IMR-90 (cell line): ENCODE data around the gene SH3RF3. TPM values are rescaled to one million over a fixed set of nuclear protein-coding genes. Genes with fewer than 3 reads are reported as not detected.

Experiments used
- ATAC-seq: fragments of 200-7000 bp; cut with Tn5 transposase; 2 replicates; pipeline ENCODE4 v1.9.1; 2020; ENCODE audit warnings: low read depth, mild to moderate bottlenecking, moderate library complexity
- BruUV-seq: library from RNA; stranded (reverse); fragments of 400-500 nt; replicated peaks from 2 replicates; lab custom pipeline; 2021; lab: Mats Ljungman, UMichigan
- CTCF ChIA-PET: fragments of 300-600 bp; formaldehyde crosslinking; extraction: SDS; loops from one replicate; lab custom pipeline; 2021; ENCODE audit warnings: antibody characterized with exemption; lab: Yijun Ruan, JAX
- POLR2A ChIA-PET: fragments of 300-600 bp; sonication (Branson Sonifier 250); formaldehyde crosslinking; loops from one replicate; lab custom pipeline; 2022; ENCODE audit warnings: antibody characterized with exemption; ENCODE audit not compliant: unreplicated experiment; lab: Charles Lee
- DNase-seq: peaks from one replicate; pipeline ENCODE4 v3.0.0; 2013
- H2AFZ ChIP-seq: replicated peaks from 2 replicates; pipeline ENCODE3; 2013; ENCODE audit warnings: low read length, mild to moderate bottlenecking; ENCODE audit not compliant: poor library complexity
- H2AK5ac ChIP-seq: 2 replicates; pipeline ENCODE4 v1.6.1; 2013; ENCODE audit warnings: low read depth, low read length, inconsistent platforms
- H2AK9ac ChIP-seq: replicated peaks from 2 replicates; pipeline ENCODE3; 2013; ENCODE audit warnings: mild to moderate bottlenecking, low read depth, low read length, moderate library complexity; ENCODE audit not compliant: poor library complexity
- H2BK120ac ChIP-seq: 2 replicates; pipeline ENCODE4 v1.6.1; 2013; ENCODE audit warnings: low read depth, low read length, inconsistent platforms
- H2BK15ac ChIP-seq: 3 replicates; pipeline ENCODE4 v1.6.1; 2013; ENCODE audit warnings: low read depth, low read length, inconsistent platforms
- H2BK20ac ChIP-seq: 2 replicates; pipeline ENCODE4 v1.6.1; 2013; ENCODE audit warnings: low read depth, mild to moderate bottlenecking, inconsistent platforms, low read length, moderate library complexity
- H2BK5ac ChIP-seq: 2 replicates; pipeline ENCODE4 v1.6.1; 2013; ENCODE audit warnings: mild to moderate bottlenecking, low read depth, low read length, inconsistent platforms; ENCODE audit not compliant: poor library complexity, severe bottlenecking
- H3K14ac ChIP-seq: replicated peaks from 2 replicates; pipeline ENCODE4 v1.6.1; 2013; ENCODE audit warnings: low read depth, low read length, inconsistent platforms
- H3K18ac ChIP-seq: 2 replicates; pipeline ENCODE4 v1.6.1; 2013; ENCODE audit warnings: low read depth, low read length, control low read depth
- H3K23ac ChIP-seq: 2 replicates; pipeline ENCODE4 v1.6.1; 2013; ENCODE audit warnings: low read depth, low read length, inconsistent platforms
- H3K27ac ChIP-seq: 2 replicates; pipeline ENCODE4 v1.5.1; 2013; ENCODE audit warnings: mild to moderate bottlenecking, control low read depth, low read length; ENCODE audit not compliant: insufficient read depth
- H3K27me3 ChIP-seq: 2 replicates; pipeline ENCODE4 v1.6.1; 2013; ENCODE audit warnings: low read length; ENCODE audit not compliant: control insufficient read depth, insufficient read depth
- H3K36me3 ChIP-seq: 2 replicates; pipeline ENCODE4 v1.6.1; 2013; ENCODE audit warnings: low read length, mixed read lengths; ENCODE audit not compliant: control insufficient read depth, insufficient read depth
- H3K4ac ChIP-seq: 2 replicates; pipeline ENCODE4 v1.6.1; 2013; ENCODE audit warnings: low read depth, low read length, inconsistent platforms
- H3K4me1 ChIP-seq: 2 replicates; pipeline ENCODE4 v1.6.1; 2013; ENCODE audit warnings: low read length, mixed read lengths; ENCODE audit not compliant: control insufficient read depth, insufficient read depth
- H3K4me2 ChIP-seq: 2 replicates; pipeline ENCODE4 v1.6.1; 2013; ENCODE audit warnings: low read depth, mild to moderate bottlenecking, control low read depth, low read length, moderate library complexity
- H3K4me3 ChIP-seq: 2 replicates; pipeline ENCODE4 v1.5.1; 2013; ENCODE audit warnings: low read depth, mild to moderate bottlenecking, control low read depth, low read length, moderate library complexity; ENCODE audit not compliant: insufficient read depth
- H3K56ac ChIP-seq: 2 replicates; pipeline ENCODE4 v1.6.1; 2013; ENCODE audit warnings: low read length, inconsistent platforms; ENCODE audit not compliant: insufficient read depth; ENCODE audit errors: extremely low read depth
- H3K79me1 ChIP-seq, 2 experiments: 2 replicates each; pipeline ENCODE4 v1.6.1; 2013; ENCODE audit warnings: low read length in 2 of 2, inconsistent platforms in 1 of 2, low read depth in 1 of 2
- H3K9ac ChIP-seq: 2 replicates; pipeline ENCODE4 v1.6.1; 2013; ENCODE audit warnings: low read depth, low read length, control low read depth
- H3K9me1 ChIP-seq: 2 replicates; pipeline ENCODE4 v1.6.1; 2013; ENCODE audit warnings: low read length, inconsistent platforms; ENCODE audit not compliant: insufficient read depth
- H3K9me3 ChIP-seq: 2 replicates; pipeline ENCODE4 v1.6.1; 2013; ENCODE audit warnings: low read length; ENCODE audit not compliant: control insufficient read depth, insufficient read depth
- H4K20me1 ChIP-seq: 2 replicates; pipeline ENCODE4 v1.6.1; 2013; ENCODE audit warnings: low read length, inconsistent platforms; ENCODE audit not compliant: insufficient read depth
- H4K5ac ChIP-seq: 2 replicates; pipeline ENCODE4 v1.6.1; 2013; ENCODE audit warnings: mild to moderate bottlenecking, low read depth, low read length, control low read depth
- H4K8ac ChIP-seq, 2 experiments: 2 replicates each; pipeline ENCODE4 v1.6.1; 2013; ENCODE audit warnings: low read depth in 2 of 2, low read length in 2 of 2, control low read depth in 1 of 2, inconsistent platforms in 1 of 2
- H4K91ac ChIP-seq: 2 replicates; pipeline ENCODE4 v1.6.1; 2013; ENCODE audit warnings: low read depth, low read length, inconsistent platforms; ENCODE audit not compliant: insufficient read depth
- CTCF ChIP-seq: conservative IDR thresholded peaks from 2 replicates; pipeline ENCODE4 v1.5.1; 2012; ENCODE audit warnings: mild to moderate bottlenecking, low read depth, low read length, improper control_type of control experiment
- RAD21 ChIP-seq: IDR thresholded peaks from 2 replicates; pipeline ENCODE4 v1.6.1; 2012; ENCODE audit warnings: low read length, improper control_type of control experiment
- RCOR1 ChIP-seq: IDR thresholded peaks from 2 replicates; pipeline ENCODE4 v1.6.1; 2012; ENCODE audit warnings: mild to moderate bottlenecking, low read length, improper control_type of control experiment; ENCODE audit not compliant: insufficient replicate concordance
- SMC3 ChIP-seq: fragments of 150-350 bp; IDR thresholded peaks from 2 replicates; pipeline ENCODE4 v1.6.1; 2016; ENCODE audit warnings: low read depth, mild to moderate bottlenecking, antibody characterized with exemption, low read length, moderate library complexity
- WGBS, 2 experiments: methylation state at CpG; one replicate each; pipeline versions ENCODE4 v1.1.5 to v1.1.7; 2013; ENCODE audit warnings: missing lambda C conversion rate in 2 of 2; ENCODE audit not compliant: insufficient read length in 1 of 2; ENCODE audit errors: extremely low coverage in 2 of 2; 5-methylcytosine and 5-hydroxymethylcytosine counted together
- dilution Hi-C: fragments of 300-500 bp; cut with HindIII; formaldehyde crosslinking; loops from one replicate; pipeline ENCODE4 v1.14.3; 2018; ENCODE audit warnings: low sequenced_read_pairs; ENCODE audit not compliant: unreplicated experiment
- in situ Hi-C: fragments of 300-500 bp; cut with MboI; formaldehyde crosslinking; loops from 3 replicates; pipeline ENCODE4 v1.14.3; 2019; ENCODE audit warnings: low sequenced_read_pairs, inconsistent platforms, mixed read lengths
- intact Hi-C: fragments of 100-400 bp; cut with micrococcal nuclease; formaldehyde crosslinking; loops from 2 replicates; pipeline ENCODE4 v1.10.0; 2022
- polyA plus RNA-seq, 3 experiments: library from polyadenylated mRNA; depleted of rRNA; stranded (reverse); fragments of >200 nt; gene quantifications; 2 replicates each; pipeline ENCODE4 v1.2.3, GENCODE V29; 2012; ENCODE audit warnings: low replicate concordance in 1 of 3
- total RNA-seq: library from RNA; depleted of rRNA; stranded (reverse); fragments of >200 nt; gene quantifications from 2 replicates; pipeline ENCODE4 v1.2.3, GENCODE V29; 2012

SH3RF3 gene
- total and polyA plus RNA-seq, 2 of the 4 experiments (the other 2 are of a cell fraction), result 3.4 to 5.3 TPM

- H3K79me1 ChIP-seq, result 0 out of 4 replicates have a peak, but pooled peaks cover 0 to 6% of the 10 kb centered on the region in 2 experiments
- ATAC-seq (peak; percentile 54; the same call in 1 of the 2 replicates), DNase-seq (peak; percentile 23)
- no peak overlapping the region for H3K56ac ChIP-seq
- H4K8ac ChIP-seq, result no peak overlapping the region
- no peak overlapping the region for H2AK5ac ChIP-seq
- H2BK5ac ChIP-seq, result no peak overlapping the region
- no peak overlapping the region for H4K5ac ChIP-seq
- H3K27ac ChIP-seq, result no peak overlapping the region
- no peak overlapping the region for H4K91ac ChIP-seq
- H3K23ac ChIP-seq, result no peak overlapping the region
- peaks cover 8% of the 10 kb centered on the region; the same call in 1 of the 2 replicates for H4K20me1 ChIP-seq
- H3K4ac ChIP-seq, result no peak overlapping the region
- H2BK120ac ChIP-seq, result no peak overlapping the region
- no peaks in the 10 kb centered on the region for H3K9me3 ChIP-seq
- BruUV-seq, result no TSS peak
- H3K27me3 ChIP-seq, result peaks cover 6% of the 10 kb centered on the region; the same call in 1 of the 2 replicates
- no peak overlapping the region for H3K4me2 ChIP-seq
- H2AK9ac ChIP-seq, result no peak overlapping the region
- peaks cover 8% of the 10 kb centered on the region for H3K4me1 ChIP-seq
- ChIA-PET CTCF (no interaction called here), POLR2A (no interaction called here)
- H3K36me3 ChIP-seq, result no peaks in the 10 kb centered on the region
- H3K18ac ChIP-seq, result no peak overlapping the region
- in situ Hi-C loops (no loop called here), dilution Hi-C loops (no loop called here), intact Hi-C loops (loop anchor here (10.0 kb wide), 1 partner anchor 58 kb away; no protein-coding TSS in a partner anchor)
- no peak overlapping the region for H2BK15ac ChIP-seq
- no peak overlapping the region for H2BK20ac ChIP-seq
- H3K9me1 ChIP-seq, result peaks cover 14% of the 10 kb centered on the region; the same call in 1 of the 2 replicates
- no peak overlapping the region for H3K9ac ChIP-seq
- no peak overlapping the region for H2AFZ ChIP-seq
- no peak overlapping the region for H3K14ac ChIP-seq
- H3K4me3 ChIP-seq, result no peak overlapping the region
- TF ChIP-seq RAD21 (peak; percentile 68), CTCF (peak; percentile 66), SMC3 (peak; percentile 51), RCOR1 (no peak)
- whole genome bisulfite sequencing, 2 experiments, result 20% methylated on average over 1 of the region's 20 CpGs; no CpG with 5 or more reads in 1 of the 2 experiments
Observed at GRCh38 chr2:109516445-109517117, 387.6 kb downstream of the SH3RF3 start.
